Right atrium auricular region (tissue), 2 donors: ENCODE results near the gene C1orf116. TPM values are rescaled to one million over a fixed set of nuclear protein-coding genes. Genes with fewer than 3 reads are reported as not detected.

Experiments
- DNase-seq: peaks from one replicate; pipeline ENCODE4 v3.0.0-alpha.2; 2019; ENCODE audit warnings: low spot score
- H3K27ac ChIP-seq, 2 donors: fragments of 200-600 bp; sonication (generic); 1 replicate in 1 of 2; 2 replicates in 1 of 2; pipeline ENCODE4 v1.5.1; 2016 to 2019
- H3K27me3 ChIP-seq, 2 donors: fragments of 200-600 bp; sonication (generic); one replicate each; pipeline versions ENCODE4 v1.5.1 to v1.6.0; 2017 to 2019
- H3K36me3 ChIP-seq: fragments of 200-600 bp; sonication (generic); one replicate; pipeline ENCODE4 v1.5.1; 2016
- H3K4me1 ChIP-seq, 2 donors: fragments of 200-600 bp; sonication (generic); one replicate each; pipeline versions ENCODE4 v1.5.1 to v1.6.0; 2017 to 2019
- H3K4me3 ChIP-seq, 2 donors: fragments of 200-600 bp; sonication (generic); 1 replicate in 1 of 2; 2 replicates in 1 of 2; pipeline ENCODE4 v1.5.1; 2017 to 2019; ENCODE audit warnings: mild to moderate bottlenecking in 1 of 2, moderate library complexity in 1 of 2
- H3K9me3 ChIP-seq, 2 donors: fragments of 200-600 bp; sonication (generic); one replicate each; pipeline ENCODE4 v1.5.1; 2019
- total RNA-seq, 2 donors: library from RNA; depleted of rRNA; stranded (reverse); fragments of >200 nt; gene quantifications; one replicate each; pipeline ENCODE4 v1.1.0, GENCODE V29; 2016
- TF ChIP-seq, protein P1 (sequence below), 2 donors: fragments of 200-600 bp; sonication (generic); IDR thresholded peaks; one replicate each; pipeline ENCODE4 v1.5.1; 2019; ENCODE audit warnings: antibody characterized with exemption in 2 of 2

Gene C1orf116
- total RNA-seq, 2 donors from 2014 or later = 0.07 to 0.35 TPM

DNA sequence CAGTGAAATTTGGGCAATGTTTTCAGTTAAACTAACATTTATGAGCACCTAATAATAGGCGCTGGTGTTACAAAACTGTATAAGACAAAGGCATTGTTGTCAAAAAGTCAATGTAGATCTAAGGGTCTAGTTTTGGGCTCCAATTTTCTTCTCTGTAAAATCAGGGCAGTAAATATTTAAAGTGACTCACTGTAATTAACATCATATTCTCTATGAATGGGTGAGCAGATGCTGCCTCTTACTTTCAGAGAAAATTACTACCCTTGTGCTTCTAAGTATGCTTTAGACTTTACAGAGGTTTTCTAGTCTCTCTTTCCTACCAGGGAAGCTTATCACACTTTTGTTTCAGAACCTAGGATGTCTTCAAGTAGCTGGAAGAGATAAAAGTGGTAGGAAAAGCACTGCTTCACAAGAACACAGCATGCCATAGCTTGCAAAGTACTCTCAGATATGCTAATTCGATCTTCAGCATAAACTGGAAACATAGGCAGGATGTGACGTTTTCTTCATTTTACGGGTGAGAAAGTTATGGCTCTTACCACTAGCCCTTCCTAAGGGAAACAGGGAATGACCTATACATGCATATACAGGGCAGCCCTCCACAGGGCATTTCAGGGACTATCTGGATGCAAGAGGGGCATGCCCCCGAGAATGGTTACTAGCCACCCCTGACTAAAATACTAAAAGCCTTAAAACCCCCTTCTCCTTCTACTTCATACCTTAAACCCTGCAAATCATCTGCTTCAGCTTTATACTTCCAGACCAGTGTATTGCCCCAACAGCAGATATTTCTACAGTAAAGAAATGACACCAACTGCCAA lies 2.6 kb downstream of the C1orf116 start:
- H3K4me1 ChIP-seq = peaks cover 0 to 16% of the 10 kb centered on the region in 2 donors
- no peaks in the 10 kb centered on the region for H3K36me3 ChIP-seq
- no peak for DNase-seq
- no peak overlapping the region for H3K4me3 ChIP-seq
- H3K9me3 ChIP-seq = no peaks in the 10 kb centered on the region
- no peak overlapping the region for H3K27ac ChIP-seq
- TF ChIP-seq, protein P1, sequence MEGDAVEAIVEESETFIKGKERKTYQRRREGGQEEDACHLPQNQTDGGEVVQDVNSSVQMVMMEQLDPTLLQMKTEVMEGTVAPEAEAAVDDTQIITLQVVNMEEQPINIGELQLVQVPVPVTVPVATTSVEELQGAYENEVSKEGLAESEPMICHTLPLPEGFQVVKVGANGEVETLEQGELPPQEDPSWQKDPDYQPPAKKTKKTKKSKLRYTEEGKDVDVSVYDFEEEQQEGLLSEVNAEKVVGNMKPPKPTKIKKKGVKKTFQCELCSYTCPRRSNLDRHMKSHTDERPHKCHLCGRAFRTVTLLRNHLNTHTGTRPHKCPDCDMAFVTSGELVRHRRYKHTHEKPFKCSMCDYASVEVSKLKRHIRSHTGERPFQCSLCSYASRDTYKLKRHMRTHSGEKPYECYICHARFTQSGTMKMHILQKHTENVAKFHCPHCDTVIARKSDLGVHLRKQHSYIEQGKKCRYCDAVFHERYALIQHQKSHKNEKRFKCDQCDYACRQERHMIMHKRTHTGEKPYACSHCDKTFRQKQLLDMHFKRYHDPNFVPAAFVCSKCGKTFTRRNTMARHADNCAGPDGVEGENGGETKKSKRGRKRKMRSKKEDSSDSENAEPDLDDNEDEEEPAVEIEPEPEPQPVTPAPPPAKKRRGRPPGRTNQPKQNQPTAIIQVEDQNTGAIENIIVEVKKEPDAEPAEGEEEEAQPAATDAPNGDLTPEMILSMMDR (IDR thresholded peaks at IDR 0.05) = no peak
- no peaks in the 10 kb centered on the region for H3K27me3 ChIP-seq

DNA sequence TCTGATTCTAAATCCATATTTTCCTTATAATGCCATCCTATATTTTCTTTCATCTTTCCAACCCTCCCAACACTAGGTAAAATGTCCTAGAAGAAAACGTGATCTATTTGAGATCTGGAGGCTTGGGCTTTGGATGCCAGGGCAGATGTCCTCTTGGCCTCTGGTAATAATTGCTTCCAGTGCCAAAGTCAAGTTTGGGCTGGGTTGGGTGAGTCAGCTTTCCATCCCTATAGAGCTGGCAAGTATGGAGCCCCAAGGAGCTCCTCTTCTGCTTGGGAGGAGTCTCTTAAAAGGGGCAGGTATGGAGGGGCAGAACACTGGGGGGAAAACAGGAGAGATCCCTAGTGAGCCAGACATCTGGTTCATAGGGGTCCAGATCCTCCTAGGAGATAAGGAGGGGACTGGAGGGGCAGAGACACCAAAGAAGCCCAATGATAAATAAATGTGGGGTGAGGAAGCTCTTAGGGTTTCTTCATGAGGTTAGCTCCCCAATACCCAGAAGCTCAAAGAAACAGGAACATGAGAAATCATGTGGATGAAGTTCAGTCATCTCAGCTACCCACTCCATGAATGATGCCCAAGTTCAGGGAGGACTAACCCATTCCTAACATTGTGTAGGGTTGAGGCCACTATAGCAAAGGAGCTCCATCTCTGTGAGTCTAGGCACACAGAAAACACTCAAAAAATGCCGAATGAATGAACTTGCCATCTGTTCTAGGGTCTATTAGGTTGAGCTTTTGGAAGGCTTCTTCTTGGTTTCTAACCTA lies 3.5 kb downstream of the C1orf116 start:
- DNase-seq = no peak
- no peaks in the 10 kb centered on the region for H3K9me3 ChIP-seq

DNA sequence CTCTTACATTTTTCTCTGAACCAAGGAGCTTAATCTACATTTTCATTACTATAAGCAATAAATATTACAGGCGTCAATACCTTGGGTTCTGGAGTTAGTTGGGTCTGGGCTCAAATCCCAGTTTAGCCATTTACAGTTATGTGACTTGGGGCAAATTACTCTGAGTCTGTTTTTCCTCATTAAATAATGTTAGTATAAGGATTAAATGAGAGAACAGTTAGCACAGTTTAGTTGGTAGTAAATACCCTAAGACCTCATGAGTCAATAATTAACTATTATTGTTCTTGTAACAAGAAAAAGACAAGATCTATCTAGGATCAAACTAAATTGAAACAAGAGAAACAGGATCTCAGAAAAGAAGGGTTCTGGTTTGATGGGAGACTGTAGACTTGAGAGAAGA lies 4.6 kb downstream of the C1orf116 start:
- DNase-seq = no peak
- H3K9me3 ChIP-seq = no peaks in the 10 kb centered on the region
- H3K4me1 ChIP-seq = peaks cover 0 to 32% of the 10 kb centered on the region in 2 donors
- no peaks in the 10 kb centered on the region for H3K27me3 ChIP-seq
- no peaks in the 10 kb centered on the region for H3K36me3 ChIP-seq
- TF ChIP-seq, protein P1 (IDR thresholded peaks at IDR 0.05) = no peak
- H3K27ac ChIP-seq = no peak overlapping the region
- no peak overlapping the region for H3K4me3 ChIP-seq

More for the DNA sequence above, 3.5 kb downstream of the C1orf116 start:
- Histone ChIP-seq H3K27ac (no peak overlapping the region), H3K4me3 (no peak overlapping the region), H3K27me3 (no peaks in the 10 kb centered on the region), H3K36me3 (no peaks in the 10 kb centered on the region), H3K4me1 (peaks cover 0 to 25% of the 10 kb centered on the region in 2 donors)
- TF ChIP-seq, protein P1 (IDR thresholded peaks at IDR 0.05) = no peak

DNA sequence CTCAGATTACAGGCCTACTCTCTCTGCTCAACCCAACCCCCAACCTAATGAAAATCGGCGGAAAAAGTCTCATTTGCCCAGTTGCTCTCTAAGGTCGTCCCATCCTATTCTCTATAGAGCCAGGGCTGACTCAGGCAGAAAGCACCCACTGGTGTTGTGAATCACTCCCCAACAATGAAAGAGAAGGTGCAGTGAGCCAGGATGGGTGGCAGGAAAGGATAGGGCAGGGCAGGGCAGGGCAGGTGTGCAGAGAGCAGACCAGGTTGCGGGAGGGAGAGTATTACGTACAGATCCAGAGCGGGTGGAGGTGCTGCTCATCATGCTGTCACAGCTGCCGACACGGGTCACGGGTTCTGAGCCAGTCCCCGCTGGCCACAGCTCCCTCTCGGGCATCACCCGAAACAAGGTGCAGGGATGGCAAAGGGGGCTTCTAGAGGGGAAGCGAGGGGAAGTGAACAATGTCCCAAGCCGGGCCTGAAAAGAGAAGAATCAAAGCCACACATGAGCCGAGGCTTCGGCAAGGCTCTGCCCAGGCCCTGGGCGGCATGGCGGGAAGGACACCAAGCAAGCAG lies 5.3 kb downstream of the C1orf116 start:
- H3K9me3 ChIP-seq = no peaks in the 10 kb centered on the region
- H3K27ac ChIP-seq = no peak overlapping the region
- DNase-seq = no peak
- H3K4me1 ChIP-seq = peaks cover 0 to 32% of the 10 kb centered on the region in 2 donors
- H3K27me3 ChIP-seq = no peaks in the 10 kb centered on the region
- H3K36me3 ChIP-seq = no peaks in the 10 kb centered on the region
- H3K4me3 ChIP-seq = no peak overlapping the region
- TF ChIP-seq, protein P1 (IDR thresholded peaks at IDR 0.05) = no peak

DNA sequence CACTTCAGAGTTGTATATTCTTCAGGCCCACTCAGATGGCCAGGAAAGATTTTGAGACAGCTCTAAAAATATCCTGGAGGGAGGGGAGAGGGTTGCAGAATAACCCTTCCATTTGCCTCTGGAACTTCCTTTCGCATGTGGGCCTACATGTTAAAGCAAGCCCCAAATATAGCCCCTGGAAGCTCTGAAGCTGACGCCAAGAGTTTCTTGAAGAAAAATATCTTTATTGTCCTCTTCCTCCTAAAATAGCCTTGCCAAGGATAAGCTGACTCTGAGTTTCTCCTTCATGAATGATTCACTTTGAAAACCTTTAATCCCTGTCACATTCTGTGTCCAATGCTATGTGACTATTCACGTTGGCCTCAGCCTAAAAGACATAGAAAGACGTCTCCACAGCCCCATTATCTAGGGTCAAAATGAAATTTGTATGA lies 6.4 kb downstream of the C1orf116 start:
- no peak for DNase-seq
- H3K36me3 ChIP-seq = no peaks in the 10 kb centered on the region
- H3K9me3 ChIP-seq = no peaks in the 10 kb centered on the region
- H3K27me3 ChIP-seq = no peaks in the 10 kb centered on the region
- peak overlapping the region; percentile 42 to 89 for H3K27ac ChIP-seq
- no peak overlapping the region for H3K4me3 ChIP-seq
- TF ChIP-seq, protein P1 (IDR thresholded peaks at IDR 0.05) = no peak
- peaks cover 0 to 32% of the 10 kb centered on the region in 2 donors for H3K4me1 ChIP-seq
